ENCODE data around the gene BBIP1.

The BBIP1 gene

GRCh38 chr10:110863361-110863760, 55.6 kb downstream of the BBIP1 start:
- no peaks in the 10 kb centered on the region for H3K9me3 ChIP-seq (ENCODE audit: control insufficient read depth, insufficient read depth, low read length)
- no peaks in the 10 kb centered on the region for H3K36me3 ChIP-seq (ENCODE audit: control insufficient read depth, insufficient read depth, low read length)
- no peaks in the 10 kb centered on the region for H3K27me3 ChIP-seq (ENCODE audit: control insufficient read depth, insufficient read depth, low read length)
- H3K4me3 ChIP-seq (ENCODE audit: low read length), result no peak overlapping the region
- H3K27ac ChIP-seq (ENCODE audit: low read length), result no peak overlapping the region
- H3K4me1 ChIP-seq (ENCODE audit: control insufficient read depth, insufficient read depth, low read length), result no peaks in the 10 kb centered on the region
- no peak for DNase-seq (ENCODE audit: low read depth, low spot score)

- Histone ChIP-seq H3K4me1 (ENCODE audit: control insufficient read depth, insufficient read depth, low read length) (no peaks in the 10 kb centered on the region), H3K9me3 (ENCODE audit: control insufficient read depth, insufficient read depth, low read length) (no peaks in the 10 kb centered on the region), H3K27ac (ENCODE audit: low read length) (no peak overlapping the region), H3K36me3 (ENCODE audit: control insufficient read depth, insufficient read depth, low read length) (no peaks in the 10 kb centered on the region), H3K27me3 (ENCODE audit: control insufficient read depth, insufficient read depth, low read length) (no peaks in the 10 kb centered on the region), H3K4me3 (ENCODE audit: low read length) (no peak overlapping the region)
- no peak for DNase-seq (ENCODE audit: low read depth, low spot score)
- no CpG with 5 or more reads among the region's 6 CpGs for WGBS (ENCODE audit: insufficient coverage, insufficient read length)
These were observed 56.0 kb downstream of the BBIP1 start for GRCh38 chr10:110862961-110863360.

- Histone ChIP-seq H3K4me1 (ENCODE audit: control insufficient read depth, insufficient read depth, low read length) (no peaks in the 10 kb centered on the region), H3K9me3 (ENCODE audit: control insufficient read depth, insufficient read depth, low read length) (no peaks in the 10 kb centered on the region), H3K27ac (ENCODE audit: low read length) (no peak overlapping the region), H3K36me3 (ENCODE audit: control insufficient read depth, insufficient read depth, low read length) (no peaks in the 10 kb centered on the region), H3K4me3 (ENCODE audit: low read length) (no peak overlapping the region), H3K27me3 (ENCODE audit: control insufficient read depth, insufficient read depth, low read length) (no peaks in the 10 kb centered on the region)
- WGBS (ENCODE audit: insufficient coverage, insufficient read length), result no CpG with 5 or more reads among the region's 6 CpGs
- DNase-seq (ENCODE audit: low read depth, low spot score), result no peak
These were observed 56.9 kb downstream of the BBIP1 start for GRCh38 chr10:110861930-110862649.

GRCh38 chr10:110861476-110861875, 57.5 kb downstream of the BBIP1 start:
- no CpG with 5 or more reads among the region's 2 CpGs for WGBS (ENCODE audit: insufficient coverage, insufficient read length)
- H3K27ac ChIP-seq (ENCODE audit: low read length), result no peak overlapping the region
- no peaks in the 10 kb centered on the region for H3K27me3 ChIP-seq (ENCODE audit: control insufficient read depth, insufficient read depth, low read length)
- H3K36me3 ChIP-seq (ENCODE audit: control insufficient read depth, insufficient read depth, low read length), result no peaks in the 10 kb centered on the region
- H3K9me3 ChIP-seq (ENCODE audit: control insufficient read depth, insufficient read depth, low read length), result no peaks in the 10 kb centered on the region
- H3K4me1 ChIP-seq (ENCODE audit: control insufficient read depth, insufficient read depth, low read length), result no peaks in the 10 kb centered on the region
- no peak overlapping the region for H3K4me3 ChIP-seq (ENCODE audit: low read length)
- DNase-seq (ENCODE audit: low read depth, low spot score), result no peak

- no CpG with 5 or more reads among the region's 7 CpGs for WGBS (ENCODE audit: insufficient coverage, insufficient read length)
- Histone ChIP-seq H3K27ac (ENCODE audit: low read length) (no peak overlapping the region), H3K36me3 (ENCODE audit: control insufficient read depth, insufficient read depth, low read length) (no peaks in the 10 kb centered on the region), H3K9me3 (ENCODE audit: control insufficient read depth, insufficient read depth, low read length) (no peaks in the 10 kb centered on the region), H3K4me1 (ENCODE audit: control insufficient read depth, insufficient read depth, low read length) (no peaks in the 10 kb centered on the region), H3K27me3 (ENCODE audit: control insufficient read depth, insufficient read depth, low read length) (no peaks in the 10 kb centered on the region), H3K4me3 (ENCODE audit: low read length) (no peak overlapping the region)
- no peak for DNase-seq (ENCODE audit: low read depth, low spot score)
These were observed 58.3 kb downstream of the BBIP1 start for GRCh38 chr10:110860576-110861241.

GRCh38 chr10:110859973-110860376, 59.0 kb downstream of the BBIP1 start:
- DNase-seq (ENCODE audit: low read depth, low spot score), result no peak
- no peak overlapping the region for H3K27ac ChIP-seq (ENCODE audit: low read length)

GRCh38 chr10:110859206-110859972, 59.6 kb downstream of the BBIP1 start:
- Histone ChIP-seq H3K27me3 (ENCODE audit: control insufficient read depth, insufficient read depth, low read length) (no peaks in the 10 kb centered on the region; the same call in 1 of the 2 replicates), H3K4me1 (ENCODE audit: control insufficient read depth, insufficient read depth, low read length) (no peaks in the 10 kb centered on the region), H3K27ac (ENCODE audit: low read length) (no peak overlapping the region), H3K9me3 (ENCODE audit: control insufficient read depth, insufficient read depth, low read length) (no peaks in the 10 kb centered on the region), H3K4me3 (ENCODE audit: low read length) (no peak overlapping the region), H3K36me3 (ENCODE audit: control insufficient read depth, insufficient read depth, low read length) (no peaks in the 10 kb centered on the region)
- WGBS (ENCODE audit: insufficient coverage, insufficient read length), result no CpG with 5 or more reads among the region's 6 CpGs
- no peak for DNase-seq (ENCODE audit: low read depth, low spot score)

More at GRCh38 chr10:110859973-110860376, 59.0 kb downstream of the BBIP1 start:
- Histone ChIP-seq H3K4me3 (ENCODE audit: low read length) (no peak overlapping the region), H3K9me3 (ENCODE audit: control insufficient read depth, insufficient read depth, low read length) (no peaks in the 10 kb centered on the region), H3K27me3 (ENCODE audit: control insufficient read depth, insufficient read depth, low read length) (no peaks in the 10 kb centered on the region), H3K36me3 (ENCODE audit: control insufficient read depth, insufficient read depth, low read length) (no peaks in the 10 kb centered on the region), H3K4me1 (ENCODE audit: control insufficient read depth, insufficient read depth, low read length) (no peaks in the 10 kb centered on the region)
- no CpG with 5 or more reads among the region's 1 CpG for WGBS (ENCODE audit: insufficient coverage, insufficient read length)

GRCh38 chr10:110858297-110858934, 60.6 kb downstream of the BBIP1 start:
- H3K36me3 ChIP-seq (ENCODE audit: control insufficient read depth, insufficient read depth, low read length), result no peaks in the 10 kb centered on the region
- H3K27me3 ChIP-seq (ENCODE audit: control insufficient read depth, insufficient read depth, low read length), result no peaks in the 10 kb centered on the region; the same call in 1 of the 2 replicates
- no peaks in the 10 kb centered on the region for H3K4me1 ChIP-seq (ENCODE audit: control insufficient read depth, insufficient read depth, low read length)
- WGBS (ENCODE audit: insufficient coverage, insufficient read length), result no CpG with 5 or more reads among the region's 1 CpG
- H3K27ac ChIP-seq (ENCODE audit: low read length), result no peak overlapping the region
- H3K9me3 ChIP-seq (ENCODE audit: control insufficient read depth, insufficient read depth, low read length), result no peaks in the 10 kb centered on the region
- H3K4me3 ChIP-seq (ENCODE audit: low read length), result no peak overlapping the region
- no peak for DNase-seq (ENCODE audit: low read depth, low spot score)

- no peak overlapping the region for H3K4me3 ChIP-seq (ENCODE audit: low read length)
- H3K27ac ChIP-seq (ENCODE audit: low read length), result no peak overlapping the region
- H3K4me1 ChIP-seq (ENCODE audit: control insufficient read depth, insufficient read depth, low read length), result no peaks in the 10 kb centered on the region
- WGBS (ENCODE audit: insufficient coverage, insufficient read length), result no CpG with 5 or more reads among the region's 12 CpGs
- H3K27me3 ChIP-seq (ENCODE audit: control insufficient read depth, insufficient read depth, low read length), result no peaks in the 10 kb centered on the region; the same call in 1 of the 2 replicates
- no peaks in the 10 kb centered on the region for H3K9me3 ChIP-seq (ENCODE audit: control insufficient read depth, insufficient read depth, low read length)
- no peaks in the 10 kb centered on the region for H3K36me3 ChIP-seq (ENCODE audit: control insufficient read depth, insufficient read depth, low read length)
- no peak for DNase-seq (ENCODE audit: low read depth, low spot score)
These were observed 61.5 kb downstream of the BBIP1 start for GRCh38 chr10:110857265-110858171.

All from iPS DF 6.9 (cell line).